Vagina (tissue), 2 donors: ENCODE data around the gene ZCCHC7.

Source experiments
- POLR2A ChIP-seq, 2 donors: fragments of 450-650 bp; IDR thresholded peaks; one replicate each; pipeline ENCODE4 v1.6.1; 2017; ENCODE audit warnings: antibody characterized with exemption in 2 of 2, mild to moderate bottlenecking in 2 of 2, moderate library complexity in 2 of 2
- POLR2AphosphoS5 ChIP-seq, 2 donors: sonication (generic); formaldehyde crosslinking; IDR thresholded peaks; one replicate each; pipeline ENCODE4 v1.9.0; 2017; ENCODE audit warnings: antibody characterized with exemption in 2 of 2, mild to moderate bottlenecking in 2 of 2, low read depth in 1 of 2; ENCODE audit not compliant: insufficient read depth in 1 of 2
- TF ChIP-seq, protein P1 (sequence below), 3 experiments: fragments of 450-650 bp in 2 of 3; fragments of 200-600 bp in 1 of 3; sonication (generic) in 1 of 3; IDR thresholded peaks; one replicate each; pipeline ENCODE4 v1.5.1; 2017 to 2019; ENCODE audit warnings: antibody characterized with exemption in 3 of 3, mild to moderate bottlenecking in 2 of 3, moderate library complexity in 2 of 3

DNA sequence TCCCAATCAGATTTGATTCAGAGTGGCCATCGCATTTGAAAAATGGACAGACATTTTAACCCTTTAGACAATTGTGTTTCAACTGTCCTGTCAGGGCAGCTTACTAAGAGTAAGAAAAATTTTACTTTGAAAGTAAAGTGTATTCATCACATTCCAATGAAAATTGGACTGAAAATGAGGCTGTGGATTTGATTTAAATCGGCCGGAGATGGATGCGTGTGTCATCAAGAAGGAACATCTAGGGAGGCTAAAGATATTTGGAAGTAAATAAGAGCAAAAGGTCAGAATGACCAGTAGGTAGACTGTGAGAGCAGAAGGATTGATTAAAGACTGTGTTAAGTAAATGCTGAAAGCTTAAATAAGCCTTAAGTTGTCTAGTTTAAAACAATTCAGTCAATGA is 1.5 kb downstream of the ZCCHC7 start:
- TF ChIP-seq, protein P1, sequence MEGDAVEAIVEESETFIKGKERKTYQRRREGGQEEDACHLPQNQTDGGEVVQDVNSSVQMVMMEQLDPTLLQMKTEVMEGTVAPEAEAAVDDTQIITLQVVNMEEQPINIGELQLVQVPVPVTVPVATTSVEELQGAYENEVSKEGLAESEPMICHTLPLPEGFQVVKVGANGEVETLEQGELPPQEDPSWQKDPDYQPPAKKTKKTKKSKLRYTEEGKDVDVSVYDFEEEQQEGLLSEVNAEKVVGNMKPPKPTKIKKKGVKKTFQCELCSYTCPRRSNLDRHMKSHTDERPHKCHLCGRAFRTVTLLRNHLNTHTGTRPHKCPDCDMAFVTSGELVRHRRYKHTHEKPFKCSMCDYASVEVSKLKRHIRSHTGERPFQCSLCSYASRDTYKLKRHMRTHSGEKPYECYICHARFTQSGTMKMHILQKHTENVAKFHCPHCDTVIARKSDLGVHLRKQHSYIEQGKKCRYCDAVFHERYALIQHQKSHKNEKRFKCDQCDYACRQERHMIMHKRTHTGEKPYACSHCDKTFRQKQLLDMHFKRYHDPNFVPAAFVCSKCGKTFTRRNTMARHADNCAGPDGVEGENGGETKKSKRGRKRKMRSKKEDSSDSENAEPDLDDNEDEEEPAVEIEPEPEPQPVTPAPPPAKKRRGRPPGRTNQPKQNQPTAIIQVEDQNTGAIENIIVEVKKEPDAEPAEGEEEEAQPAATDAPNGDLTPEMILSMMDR (IDR thresholded peaks at IDR 0.05), result no peak
- TF ChIP-seq POLR2AphosphoS5 (IDR thresholded peaks at IDR 0.05; ENCODE audit: insufficient read depth in 1 of 2, low read depth in 1 of 2) (no peak), POLR2A (IDR thresholded peaks at IDR 0.05) (no peak)
